Activated naive CD4-positive, alpha-beta T cell treated with anti-CD3 and anti-CD28 coated beads, Interleukin-2, amount 10 ng/mL, durations not matched to agents 7 days and 5 days (primary cell): Measurements from ENCODE around the gene TRIM56.
A peak's percentile ranks its signal among the peaks of the same experiment; 100 is the strongest.
"Not testable (repeated sequence)": the region's sequence is repeated elsewhere in the genome, so short reads cannot be mapped to it uniquely, and the experiment has no call there.

Experiments
- CTCF ChIA-PET: fragments of 350-600 bp; sonication (Branson Sonifier 250); formaldehyde crosslinking; loops from one replicate; lab custom pipeline; 2021; ENCODE audit warnings: antibody characterized with exemption; lab: Charles Lee
- DNase-seq: peaks from one replicate; pipeline ENCODE4 v3.0.0-alpha.2; 2020
- H3K27ac Mint-ChIP-seq: one replicate; pipeline ENCODE4 v1.8.0; 2021; ENCODE audit warnings: mild to moderate bottlenecking, moderate library complexity, mixed read lengths
- H3K27me3 Mint-ChIP-seq: one replicate; pipeline ENCODE4 v1.8.0; 2021; ENCODE audit warnings: mild to moderate bottlenecking, mixed read lengths
- H3K36me3 Mint-ChIP-seq: one replicate; pipeline ENCODE4 v1.8.0; 2021; ENCODE audit warnings: mixed read lengths
- H3K4me1 Mint-ChIP-seq: one replicate; pipeline ENCODE4 v1.8.0; 2021; ENCODE audit warnings: mixed read lengths
- H3K4me3 Mint-ChIP-seq: one replicate; pipeline ENCODE4 v1.8.0; 2021; ENCODE audit warnings: mild to moderate bottlenecking, moderate library complexity, mixed read lengths
- H3K9me3 Mint-ChIP-seq: one replicate; pipeline ENCODE4 v1.8.0; 2021; ENCODE audit warnings: mixed read lengths

The TRIM56 gene

GRCh38 chr7:101111261-101111660 lies 26.0 kb downstream of the TRIM56 start:
- no peak for DNase-seq
- no peak overlapping the region for H3K27ac Mint-ChIP-seq
- H3K36me3 Mint-ChIP-seq = no peaks in the 10 kb centered on the region
- H3K4me1 Mint-ChIP-seq = no peaks in the 10 kb centered on the region
- H3K9me3 Mint-ChIP-seq = no peaks in the 10 kb centered on the region
- CTCF ChIA-PET = interaction anchor here (1.1 kb wide), 1 partner anchor 81 kb away, joined by 3 read pairs; no protein-coding TSS in a partner anchor
- H3K27me3 Mint-ChIP-seq = peaks cover 50% of the 10 kb centered on the region
- no peak overlapping the region for H3K4me3 Mint-ChIP-seq

GRCh38 chr7:101112233-101112632 lies 27.0 kb downstream of the TRIM56 start:
- Mint-ChIP-seq H3K9me3 (no peaks in the 10 kb centered on the region), H3K4me3 (no peak overlapping the region), H3K27ac (no peak overlapping the region), H3K36me3 (no peaks in the 10 kb centered on the region), H3K27me3 (peaks cover 50% of the 10 kb centered on the region), H3K4me1 (no peaks in the 10 kb centered on the region)
- DNase-seq = no peak
- CTCF ChIA-PET = no interaction called here

GRCh38 chr7:101113140-101113539 lies 27.9 kb downstream of the TRIM56 start:
- H3K4me3 Mint-ChIP-seq, DNase-seq, CTCF ChIA-PET, H3K4me1 Mint-ChIP-seq, H3K9me3 Mint-ChIP-seq, H3K36me3 Mint-ChIP-seq, H3K27ac Mint-ChIP-seq: not testable (repeated sequence)
- peaks cover 49% of the 10 kb centered on the region for H3K27me3 Mint-ChIP-seq

- CTCF ChIA-PET = no interaction called here
- Mint-ChIP-seq H3K27ac (no peak overlapping the region), H3K4me1 (no peaks in the 10 kb centered on the region), H3K36me3 (no peaks in the 10 kb centered on the region), H3K4me3 (no peak overlapping the region), H3K27me3 (peaks cover 42% of the 10 kb centered on the region), H3K9me3 (no peaks in the 10 kb centered on the region)
- DNase-seq = no peak
Measured at GRCh38 chr7:101113836-101114235, 28.6 kb downstream of the TRIM56 start.

- Mint-ChIP-seq H3K4me1 (no peaks in the 10 kb centered on the region), H3K36me3 (no peaks in the 10 kb centered on the region), H3K4me3 (no peak overlapping the region), H3K27ac (no peak overlapping the region), H3K27me3 (peaks cover 41% of the 10 kb centered on the region), H3K9me3 (no peaks in the 10 kb centered on the region)
- CTCF ChIA-PET = no interaction called here
- DNase-seq = no peak
Measured at GRCh38 chr7:101114492-101114891, 29.2 kb downstream of the TRIM56 start.

GRCh38 chr7:101115215-101115614 lies 29.9 kb downstream of the TRIM56 start:
- Mint-ChIP-seq H3K4me3 (no peak overlapping the region), H3K27me3 (peaks cover 44% of the 10 kb centered on the region), H3K27ac (no peak overlapping the region)

GRCh38 chr7:101116898-101117297 lies 31.6 kb downstream of the TRIM56 start:
- H3K27ac Mint-ChIP-seq = no peak overlapping the region
- H3K27me3 Mint-ChIP-seq = peaks cover 54% of the 10 kb centered on the region
- DNase-seq = no peak
- CTCF ChIA-PET = no interaction called here
- no peaks in the 10 kb centered on the region for H3K36me3 Mint-ChIP-seq
- H3K9me3 Mint-ChIP-seq = no peaks in the 10 kb centered on the region
- no peak overlapping the region for H3K4me3 Mint-ChIP-seq
- peaks cover 3% of the 10 kb centered on the region for H3K4me1 Mint-ChIP-seq

More at GRCh38 chr7:101115215-101115614, 29.9 kb downstream of the TRIM56 start:
- CTCF ChIA-PET = no interaction called here
- Mint-ChIP-seq H3K9me3 (no peaks in the 10 kb centered on the region), H3K4me1 (no peaks in the 10 kb centered on the region), H3K36me3 (no peaks in the 10 kb centered on the region)
- DNase-seq = no peak

- Mint-ChIP-seq H3K27me3 (peaks cover 62% of the 10 kb centered on the region), H3K9me3 (no peaks in the 10 kb centered on the region), H3K4me1 (peaks cover 20% of the 10 kb centered on the region), H3K4me3 (no peak overlapping the region), H3K27ac (no peak overlapping the region), H3K36me3 (no peaks in the 10 kb centered on the region)
- CTCF ChIA-PET = no interaction called here
- DNase-seq = no peak
Measured at GRCh38 chr7:101118856-101119255, 33.6 kb downstream of the TRIM56 start.

- H3K36me3 Mint-ChIP-seq = no peaks in the 10 kb centered on the region
- peaks cover 27% of the 10 kb centered on the region for H3K4me1 Mint-ChIP-seq
- no peak for DNase-seq
- peaks cover 73% of the 10 kb centered on the region for H3K27me3 Mint-ChIP-seq
- H3K27ac Mint-ChIP-seq = no peak overlapping the region
- CTCF ChIA-PET = no interaction called here
- no peak overlapping the region for H3K4me3 Mint-ChIP-seq
- H3K9me3 Mint-ChIP-seq = no peaks in the 10 kb centered on the region
Measured at GRCh38 chr7:101119876-101120275, 34.6 kb downstream of the TRIM56 start.

GRCh38 chr7:101120315-101120714 lies 35.0 kb downstream of the TRIM56 start:
- H3K4me3 Mint-ChIP-seq = no peak overlapping the region
- no peaks in the 10 kb centered on the region for H3K9me3 Mint-ChIP-seq
- no peaks in the 10 kb centered on the region for H3K36me3 Mint-ChIP-seq
- CTCF ChIA-PET = interaction anchor here (0.9 kb wide), 1 partner anchor 72 kb away, joined by 6 read pairs; no protein-coding TSS in a partner anchor
- peaks cover 32% of the 10 kb centered on the region for H3K4me1 Mint-ChIP-seq
- H3K27ac Mint-ChIP-seq = no peak overlapping the region
- no peak for DNase-seq
- peaks cover 77% of the 10 kb centered on the region for H3K27me3 Mint-ChIP-seq

GRCh38 chr7:101121631-101121990 lies 36.3 kb downstream of the TRIM56 start:
- DNase-seq, H3K9me3 Mint-ChIP-seq, H3K27ac Mint-ChIP-seq, CTCF ChIA-PET, H3K36me3 Mint-ChIP-seq: not testable (repeated sequence)
- Mint-ChIP-seq H3K27me3 (peaks cover 88% of the 10 kb centered on the region), H3K4me3 (peak overlapping the region; percentile 59), H3K4me1 (peaks cover 43% of the 10 kb centered on the region)

- CTCF ChIA-PET = interaction anchor here (1.0 to 1.7 kb wide), 5 partner anchors 16 to 121 kb away, joined by 3 to 6 read pairs (median 4); no protein-coding TSS in a partner anchor
- no peaks in the 10 kb centered on the region for H3K36me3 Mint-ChIP-seq
Measured at GRCh38 chr7:101121991-101122932, 37.0 kb downstream of the TRIM56 start.

GRCh38 chr7:101122933-101123702 lies 37.8 kb downstream of the TRIM56 start:
- H3K4me3 Mint-ChIP-seq = no peak overlapping the region
- H3K9me3 Mint-ChIP-seq = no peaks in the 10 kb centered on the region
- peaks cover 58% of the 10 kb centered on the region for H3K4me1 Mint-ChIP-seq
- H3K36me3 Mint-ChIP-seq = no peaks in the 10 kb centered on the region
- no peak for DNase-seq
- H3K27me3 Mint-ChIP-seq = peaks cover 91% of the 10 kb centered on the region
- CTCF ChIA-PET = interaction anchor here (0.8 to 1.7 kb wide), 6 partner anchors 15 to 121 kb away, joined by 3 to 6 read pairs (median 4); no protein-coding TSS in a partner anchor
- no peak overlapping the region for H3K27ac Mint-ChIP-seq

More at GRCh38 chr7:101121991-101122932, 37.0 kb downstream of the TRIM56 start:
- Mint-ChIP-seq H3K9me3 (no peaks in the 10 kb centered on the region), H3K27me3 (peaks cover 88% of the 10 kb centered on the region), H3K27ac (peak overlapping the region; percentile 42), H3K4me1 (peaks cover 50% of the 10 kb centered on the region), H3K4me3 (peak overlapping the region; percentile 59)
- no peak for DNase-seq

- no peak overlapping the region for H3K27ac Mint-ChIP-seq
- DNase-seq = no peak
- no peaks in the 10 kb centered on the region for H3K9me3 Mint-ChIP-seq
- CTCF ChIA-PET = interaction anchor here (0.8 to 1.7 kb wide), 2 partner anchors 15 to 69 kb away, joined by 3 to 6 read pairs; no protein-coding TSS in a partner anchor
- H3K27me3 Mint-ChIP-seq = peaks cover 97% of the 10 kb centered on the region
- H3K36me3 Mint-ChIP-seq = no peaks in the 10 kb centered on the region
- no peak overlapping the region for H3K4me3 Mint-ChIP-seq
- peaks cover 61% of the 10 kb centered on the region for H3K4me1 Mint-ChIP-seq
Measured at GRCh38 chr7:101123703-101124068, 38.4 kb downstream of the TRIM56 start.
